NCI-H187 (cell line): ENCODE data around the gene ARMH2.
"Not testable (repeated sequence)": the region's sequence is repeated elsewhere in the genome, so short reads cannot be mapped to it uniquely, and the experiment has no call there.

ENCODE experiments used
- DNase-seq, 2 experiments: peaks; one replicate each; lab custom pipeline; 2025; lab: John Stamatoyannopoulos, UW

Gene ARMH2

GRCh38 chr6:24818346-24818745 lies 19.6 kb upstream of the ARMH2 start:
- no peak for DNase-seq

- no peak for DNase-seq
Measured at GRCh38 chr6:24809728-24810127, 11.0 kb upstream of the ARMH2 start.

- DNase-seq: no peak
Measured at GRCh38 chr6:24807584-24807983, 8.9 kb upstream of the ARMH2 start.

- no peak for DNase-seq
Measured at GRCh38 chr6:24802271-24803059, 3.7 kb upstream of the ARMH2 start.

GRCh38 chr6:24799541-24799915 lies 811 bp upstream of the ARMH2 start:
- DNase-seq: no peak

GRCh38 chr6:24797596-24798216 lies 1.0 kb downstream of the ARMH2 start:
- DNase-seq: no peak

- DNase-seq: no peak
Measured at GRCh38 chr6:24796616-24797290, 2.0 kb downstream of the ARMH2 start.

- DNase-seq: no peak
Measured at GRCh38 chr6:24795106-24795505, 3.6 kb downstream of the ARMH2 start.

- DNase-seq: no peak
Measured at GRCh38 chr6:24788031-24788665, 10.6 kb downstream of the ARMH2 start.

GRCh38 chr6:24780206-24780605 lies 18.5 kb downstream of the ARMH2 start:
- no peak for DNase-seq

- no peak for DNase-seq
Measured at GRCh38 chr6:24779416-24780016, 19.2 kb downstream of the ARMH2 start.

- no peak for DNase-seq
Measured at GRCh38 chr6:24778878-24779277, 19.8 kb downstream of the ARMH2 start.

GRCh38 chr6:24778121-24778520 lies 20.6 kb downstream of the ARMH2 start:
- no peak for DNase-seq

- DNase-seq: no peak
Measured at GRCh38 chr6:24777227-24777626, 21.5 kb downstream of the ARMH2 start.

GRCh38 chr6:24775520-24776058 lies 23.1 kb downstream of the ARMH2 start:
- DNase-seq: no peak

- peak; percentile 90 to 96 for DNase-seq
Measured at GRCh38 chr6:24774696-24775519, 23.8 kb downstream of the ARMH2 start, which contains the start of gene GMNN. GMNN (plus strand) TSS chr6:24774937; CDS start chr6:24777247, 2,310 bp downstream.

GRCh38 chr6:24768361-24768760 lies 30.4 kb downstream of the ARMH2 start:
- DNase-seq: no peak

GRCh38 chr6:24766680-24767462 lies 31.8 kb downstream of the ARMH2 start:
- no peak for DNase-seq

GRCh38 chr6:24765968-24766367 lies 32.7 kb downstream of the ARMH2 start:
- DNase-seq: not testable (repeated sequence)
